HG03354 (cell line): Measurements from ENCODE around the gene ARL6IP5.
A peak's percentile ranks its signal among the peaks of the same experiment; 100 is the strongest.

Experiments
- ATAC-seq: cut with Tn5 transposase; IDR thresholded peaks from one replicate; pipeline ENCODE4 v1.9.1; 2021; ENCODE audit warnings: mild to moderate bottlenecking; ENCODE audit not compliant: unreplicated experiment, poor library complexity, severe bottlenecking

ARL6IP5 gene

DNA sequence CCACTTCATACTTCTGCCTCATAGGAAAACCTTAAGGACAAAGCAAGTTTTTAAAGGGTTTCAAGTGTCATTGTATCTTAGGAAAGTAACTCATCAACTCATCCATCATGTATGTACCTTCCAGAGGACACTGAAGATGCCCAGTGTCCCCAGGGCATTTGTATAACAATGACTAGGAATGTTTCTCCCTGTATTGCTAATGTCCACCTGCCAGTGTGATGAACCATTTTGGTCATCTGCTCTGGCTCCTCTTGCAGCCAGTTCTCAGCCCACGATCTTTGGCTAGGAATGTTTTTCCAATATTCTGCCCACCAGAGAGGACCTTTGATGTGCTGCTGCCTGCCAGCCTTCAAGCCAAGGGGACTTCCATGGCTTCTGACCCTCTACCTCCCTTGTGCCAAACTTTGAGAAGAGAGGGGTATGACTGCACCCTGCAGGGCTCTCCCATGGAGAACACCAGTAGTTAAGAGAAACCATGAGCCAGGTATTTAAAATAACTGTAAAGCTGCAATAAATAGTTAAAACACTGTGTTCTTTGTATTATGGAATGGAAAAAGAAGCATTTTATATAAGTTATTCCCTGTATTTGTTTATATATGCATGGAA lies 26.3 kb downstream of the ARL6IP5 start:
- ATAC-seq = no peak

DNA sequence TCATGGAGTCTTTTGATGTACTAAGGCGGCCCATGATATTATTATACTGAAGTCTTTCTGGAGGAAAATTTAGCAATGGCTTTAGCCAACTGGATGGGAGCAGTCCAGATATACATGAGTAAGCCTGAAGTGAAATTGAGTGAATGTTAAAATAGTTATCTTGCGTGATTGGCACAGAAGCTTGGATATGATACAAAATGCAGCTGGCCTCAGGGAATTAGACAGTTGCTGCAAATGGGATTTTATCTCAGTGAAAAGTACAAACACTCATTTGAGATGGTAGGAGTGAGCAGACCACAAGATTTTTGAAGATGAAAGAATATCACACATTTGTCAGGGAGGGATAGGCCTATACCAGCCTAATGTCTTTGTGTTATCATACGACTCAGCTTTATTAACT lies 28.8 kb downstream of the ARL6IP5 start:
- no peak for ATAC-seq

DNA sequence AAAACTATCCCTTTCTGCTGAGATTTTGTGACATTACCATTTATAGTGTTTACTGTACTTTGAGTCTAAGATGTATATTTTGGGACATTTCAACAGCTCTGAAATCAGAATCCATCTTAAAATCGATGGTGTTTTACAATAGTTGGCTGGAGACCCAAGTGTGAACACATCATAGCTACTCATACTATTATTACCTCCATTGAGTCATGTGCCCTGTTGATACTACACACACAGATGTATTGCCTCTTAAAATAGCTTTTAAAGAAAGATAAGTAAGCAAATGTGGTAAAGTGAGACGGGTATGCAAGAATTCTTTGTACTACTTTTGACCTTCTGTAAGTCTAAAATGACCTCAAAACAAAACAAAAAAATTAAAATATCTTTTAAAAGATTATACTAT lies 31.0 kb downstream of the ARL6IP5 start:
- ATAC-seq = no peak

DNA sequence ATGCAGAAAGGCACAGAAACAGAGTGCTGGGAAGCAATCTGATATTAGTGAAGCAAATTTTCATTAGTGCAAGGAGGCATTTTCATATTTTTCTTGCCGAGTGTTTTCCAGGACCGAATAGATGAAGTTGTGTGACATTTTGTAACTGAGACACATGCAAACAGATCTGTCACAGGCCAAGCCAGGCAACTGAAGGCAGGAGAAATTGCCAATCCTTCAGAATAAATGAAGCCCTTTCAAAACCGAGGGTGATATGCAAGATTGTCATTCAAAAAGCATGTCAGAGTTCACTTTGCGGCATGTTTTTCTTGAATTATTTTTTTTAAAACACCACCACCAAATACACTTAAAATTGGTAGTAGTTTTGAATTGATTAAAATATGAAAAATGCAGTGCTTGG lies 31.4 kb downstream of the ARL6IP5 start:
- no peak for ATAC-seq

DNA sequence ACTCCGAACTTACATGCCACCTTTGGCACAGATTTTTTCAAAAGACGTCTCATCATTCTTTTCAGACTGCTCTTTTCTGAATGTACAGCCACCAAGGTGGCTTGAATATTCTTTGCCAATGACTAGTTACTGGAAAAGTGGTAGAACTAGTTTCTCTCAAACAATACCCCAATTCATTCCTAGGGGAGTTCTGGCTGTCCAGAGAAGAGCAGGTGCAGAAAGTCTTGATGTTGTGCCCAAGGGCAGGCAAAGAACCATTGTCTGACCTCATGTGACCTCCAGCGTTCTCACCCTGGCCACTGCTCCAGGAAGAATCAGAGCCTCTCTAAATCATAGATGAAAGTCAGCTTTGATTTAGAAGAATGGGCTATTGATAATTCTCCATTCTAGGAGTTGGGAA lies 32.2 kb downstream of the ARL6IP5 start:
- ATAC-seq = no peak

DNA sequence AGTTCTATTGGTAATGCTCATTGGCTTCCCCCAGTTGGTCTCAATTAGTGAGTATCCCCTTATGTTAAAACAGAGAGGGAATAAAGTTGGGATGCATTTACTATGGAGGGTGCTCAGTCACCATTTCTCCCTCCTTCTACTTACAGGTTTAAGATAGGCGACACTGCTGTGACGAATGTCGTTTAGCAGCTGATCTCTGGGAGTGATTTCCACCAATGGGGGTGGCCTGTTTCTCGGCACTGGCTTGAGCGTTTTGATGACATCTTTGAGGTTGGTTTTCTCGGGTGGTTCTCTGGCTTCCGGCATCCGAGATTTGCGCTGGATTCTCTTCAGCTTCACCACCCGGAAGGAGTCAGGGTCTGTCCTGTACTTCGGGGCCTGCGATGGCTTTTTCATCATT lies 33.8 kb downstream of the ARL6IP5 start:
- no peak for ATAC-seq

DNA sequence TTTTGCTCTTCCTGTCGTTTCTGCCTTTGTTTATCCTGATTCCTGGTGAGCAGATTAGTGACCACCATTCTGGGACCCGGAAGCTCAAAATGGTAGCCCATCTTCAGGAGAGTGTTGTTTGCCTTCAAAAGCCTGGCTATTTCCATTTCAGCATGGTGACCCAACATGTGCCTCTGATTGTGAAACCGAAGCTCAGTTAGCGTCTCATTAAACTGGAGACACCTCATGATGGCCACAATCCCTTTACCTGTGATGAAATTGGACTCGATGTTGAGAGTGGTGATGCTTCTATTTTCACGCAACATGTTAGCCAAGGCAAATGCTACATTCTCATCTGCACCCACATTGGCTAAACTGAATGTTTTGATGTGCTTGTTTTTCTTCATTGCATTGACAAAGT lies 34.4 kb downstream of the ARL6IP5 start:
- ATAC-seq = no peak

DNA sequence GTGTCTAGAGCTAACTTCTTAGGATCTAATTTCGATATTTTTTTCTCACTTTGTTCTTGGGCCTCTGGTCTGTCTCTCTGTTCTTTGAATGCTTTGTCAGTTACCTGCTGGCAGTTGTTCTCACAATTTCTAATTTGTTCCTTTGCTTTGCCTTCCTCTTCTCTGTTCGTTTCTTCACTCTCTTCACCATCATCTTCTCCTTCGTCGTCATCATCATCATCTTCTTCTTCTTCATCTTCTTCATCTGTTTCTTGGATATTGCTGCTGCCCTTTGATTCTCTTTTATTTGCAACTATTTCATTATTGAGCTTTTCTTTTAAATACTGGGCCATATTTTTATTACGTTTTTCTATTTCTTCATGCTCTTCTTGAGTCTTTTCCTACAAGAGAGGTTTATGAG lies 34.9 kb downstream of the ARL6IP5 start:
- no peak for ATAC-seq

DNA sequence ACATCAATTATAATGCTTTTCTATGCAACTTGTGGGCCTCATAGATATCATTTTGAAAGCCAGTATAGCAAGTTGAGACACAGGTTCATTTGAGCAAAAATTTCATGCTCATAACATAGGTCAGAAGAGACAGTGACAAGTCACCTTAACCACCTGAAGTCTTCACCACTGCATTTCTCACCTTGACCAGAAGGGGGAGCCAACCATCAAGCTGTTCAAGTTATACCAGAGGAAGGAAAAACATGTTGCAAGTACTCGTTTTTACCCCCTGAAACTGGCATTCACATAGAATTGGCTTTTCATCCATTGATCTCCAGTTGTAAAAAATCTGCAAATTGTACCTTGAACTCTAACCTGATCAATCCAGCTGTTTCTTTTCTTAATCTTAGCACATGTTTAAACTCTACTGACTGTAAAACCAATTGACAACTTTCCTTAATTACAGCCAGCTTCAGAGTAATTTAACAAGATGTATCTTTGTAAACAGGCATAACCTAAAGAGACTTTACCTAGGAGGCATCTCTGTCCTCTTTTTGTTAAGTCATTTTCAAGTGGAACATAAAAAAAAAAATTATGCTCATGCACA lies 36.2 kb downstream of the ARL6IP5 start:
- ATAC-seq = peak; percentile 92

DNA sequence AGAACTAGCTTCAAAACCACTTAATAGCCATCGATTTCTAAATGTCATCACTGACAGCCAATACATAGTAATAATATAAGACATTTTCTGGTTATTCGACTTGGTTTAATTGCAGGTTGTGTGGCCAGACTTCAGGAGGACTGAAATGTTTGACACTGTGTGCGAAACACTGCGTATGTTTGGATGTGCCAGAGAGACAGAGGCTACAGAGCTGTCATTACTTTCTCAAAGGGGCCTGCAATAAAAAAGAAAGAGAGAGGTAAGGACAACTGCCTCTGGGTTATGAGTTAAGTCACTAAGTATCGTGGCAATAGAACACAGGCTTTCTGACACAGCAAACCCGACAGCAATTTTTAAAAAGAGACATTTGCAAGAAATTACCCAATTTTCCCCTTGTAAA lies 36.8 kb downstream of the ARL6IP5 start:
- ATAC-seq = no peak

DNA sequence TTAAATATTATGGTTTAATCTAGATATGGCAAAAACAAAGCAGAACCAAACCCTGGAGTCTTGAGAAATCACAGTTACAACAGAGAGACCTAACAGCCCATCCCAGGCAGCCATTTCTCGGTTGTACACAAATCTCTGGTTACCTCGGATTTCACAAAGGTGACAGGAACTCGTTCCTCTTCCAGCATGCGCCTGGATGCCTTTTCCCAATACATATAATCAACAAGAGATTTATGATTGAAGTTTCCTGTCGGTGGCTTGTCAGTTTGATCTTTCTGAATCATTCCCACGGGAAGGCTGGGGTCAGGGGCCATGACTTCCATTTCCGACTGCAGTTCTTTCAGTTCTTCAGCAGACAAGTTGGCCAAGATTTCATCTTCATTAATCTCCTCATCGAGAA lies 37.2 kb downstream of the ARL6IP5 start:
- no peak for ATAC-seq

DNA sequence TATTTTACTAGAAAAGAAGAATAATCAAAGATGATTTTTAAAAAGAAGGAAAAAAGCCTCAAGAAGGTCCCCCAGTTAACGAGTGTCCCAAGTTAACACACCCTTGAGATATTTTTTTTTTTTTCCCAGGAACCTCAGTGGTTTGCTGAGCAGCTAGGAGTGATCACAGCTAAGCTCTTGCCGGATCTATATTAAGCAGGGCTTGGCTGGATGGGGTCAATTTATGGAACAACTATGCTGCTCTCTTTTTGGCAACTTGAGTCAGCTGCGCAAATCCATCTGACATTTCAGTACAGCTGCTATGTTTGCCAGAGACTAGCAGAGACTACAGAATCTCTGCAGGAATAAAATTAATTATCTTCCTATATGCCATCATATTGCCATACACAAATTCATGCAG lies 37.7 kb downstream of the ARL6IP5 start, which contains the start of gene LMOD3:
TSS of gene LMOD3 (minus strand) at position 193 of the 400 bp plus-strand sequence. CDS start 209 bp downstream, outside the sequence.
- no peak for ATAC-seq

DNA sequence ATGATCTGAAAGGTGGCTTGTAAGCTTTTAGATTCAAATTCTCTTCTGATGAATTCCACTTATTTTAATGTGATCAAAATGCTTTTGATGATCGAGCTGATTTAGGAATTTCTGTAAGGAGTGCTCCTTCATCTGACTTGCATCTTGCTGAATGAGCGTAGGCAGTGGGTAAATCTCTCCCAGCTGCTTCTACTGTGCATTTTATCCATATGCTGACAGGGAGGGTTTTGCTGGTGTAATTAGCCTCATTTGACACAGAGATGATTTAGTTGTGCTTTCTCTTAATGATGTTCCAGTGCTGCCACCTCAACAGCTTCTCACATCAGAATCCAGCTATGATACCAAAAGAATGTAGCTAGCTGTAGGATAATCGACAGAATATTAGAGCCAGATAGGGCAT lies 41.5 kb downstream of the ARL6IP5 start:
- ATAC-seq = no peak

DNA sequence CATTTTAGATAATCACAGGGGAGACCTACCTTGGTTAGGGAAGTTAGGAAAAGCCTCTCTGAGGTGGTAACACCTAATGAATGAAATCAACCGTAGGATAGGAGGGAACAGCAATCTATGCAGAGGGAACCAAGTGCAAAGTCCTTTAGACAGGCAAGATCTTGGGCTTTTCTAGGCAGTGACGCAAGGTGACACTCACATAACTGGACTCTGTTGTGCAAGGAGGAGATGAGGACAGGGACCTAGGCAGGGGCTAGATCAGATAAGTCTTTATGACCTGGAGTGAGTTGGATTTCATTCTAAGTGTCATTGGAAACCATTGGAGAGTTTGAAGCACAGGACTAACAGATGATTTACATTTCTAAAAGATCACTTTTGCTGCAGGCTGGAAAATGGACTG lies 42.3 kb downstream of the ARL6IP5 start:
- ATAC-seq = no peak

DNA sequence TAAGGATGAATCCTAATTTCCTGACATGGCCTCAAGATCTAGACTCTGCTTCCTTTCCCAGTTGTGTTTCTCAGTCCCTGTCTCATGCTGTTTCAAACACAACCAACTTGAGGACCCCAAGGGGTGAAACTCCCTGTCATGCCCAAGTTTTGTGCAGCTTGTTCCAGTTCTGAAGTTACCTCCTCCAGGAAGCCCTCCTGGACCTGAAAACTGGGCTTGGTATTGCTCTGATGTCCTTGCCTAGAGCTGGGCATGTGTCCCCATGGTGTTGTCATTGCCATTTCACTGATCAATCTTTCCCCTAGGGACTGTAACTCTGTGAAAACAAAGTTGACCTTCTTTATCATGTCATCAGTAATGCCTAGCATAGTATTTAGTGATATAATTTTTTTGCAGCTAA lies 43.8 kb downstream of the ARL6IP5 start:
- no peak for ATAC-seq

DNA sequence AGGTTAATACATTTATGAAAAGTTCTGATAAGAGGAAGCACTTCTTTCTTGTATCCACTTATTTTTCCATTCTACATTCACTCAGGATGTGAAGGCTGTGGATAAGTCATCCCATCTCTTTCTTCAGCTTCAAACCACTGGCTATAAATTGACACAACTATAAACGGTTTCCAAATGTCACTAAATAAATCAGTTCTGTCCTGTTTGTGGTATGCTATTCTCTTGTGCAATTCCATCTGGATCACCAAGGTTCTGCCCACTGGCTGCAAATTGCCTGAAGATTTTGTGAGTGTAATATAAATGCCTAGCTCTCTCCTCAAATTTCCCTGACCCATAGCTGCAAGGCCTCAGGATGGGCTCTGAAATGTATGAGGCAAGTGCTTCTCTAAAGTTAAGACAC lies 44.8 kb downstream of the ARL6IP5 start:
- ATAC-seq = no peak

DNA sequence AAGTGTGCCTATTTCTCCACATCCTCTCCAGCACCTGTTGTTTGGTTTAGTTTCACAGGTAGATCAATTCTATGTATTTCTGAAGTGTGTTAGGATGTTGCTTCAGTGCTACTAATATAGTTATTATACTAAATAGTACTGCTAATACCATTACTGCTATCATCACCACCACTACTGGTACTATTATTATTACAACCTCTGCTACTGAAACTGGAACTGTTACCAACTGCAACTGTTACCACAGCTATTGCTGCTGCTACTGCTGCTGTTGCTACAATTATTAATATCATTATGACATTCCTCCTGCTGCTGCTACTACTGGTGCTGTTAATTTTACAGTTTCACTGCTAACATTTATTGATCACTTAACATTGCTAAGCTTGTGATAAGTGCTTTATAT lies 46.0 kb downstream of the ARL6IP5 start:
- peak; percentile 98 for ATAC-seq

DNA sequence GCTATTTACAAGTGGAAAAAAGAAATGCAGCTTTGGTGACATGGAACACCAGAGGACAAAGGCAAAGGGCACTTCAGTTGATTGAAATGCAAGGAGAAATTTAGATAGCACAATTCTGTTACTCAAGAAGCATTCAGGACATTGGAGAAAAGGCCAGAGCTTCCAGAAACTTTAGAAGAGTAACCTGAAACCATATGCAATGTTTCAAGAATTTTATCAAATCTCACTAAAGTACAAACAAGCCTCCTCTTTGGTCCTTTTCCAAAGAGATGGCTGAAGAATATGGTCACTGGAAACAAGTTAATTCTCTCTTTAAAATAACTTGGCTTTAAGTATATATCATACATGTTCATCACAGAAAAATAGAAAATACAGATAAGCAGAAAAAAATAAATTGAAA lies 52.3 kb downstream of the ARL6IP5 start:
- ATAC-seq = no peak

DNA sequence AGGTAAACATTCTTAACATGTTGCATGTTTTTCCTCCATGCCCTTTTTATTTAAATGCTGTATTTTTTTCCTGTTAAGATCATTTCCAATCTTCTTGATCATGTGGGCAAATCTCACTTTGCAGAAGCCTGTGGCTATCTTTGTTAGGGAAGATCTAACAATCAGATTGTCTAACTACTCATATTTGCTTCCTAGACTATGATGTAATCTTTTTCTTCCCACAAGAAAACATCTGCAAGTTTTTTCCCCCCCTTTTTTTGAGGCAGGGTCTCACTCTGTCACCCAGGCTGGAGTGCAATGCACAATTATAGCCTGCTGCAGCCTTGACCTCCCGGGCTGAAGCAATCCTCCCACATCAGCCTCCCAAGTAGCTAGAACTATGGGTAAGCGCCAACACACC lies 52.7 kb downstream of the ARL6IP5 start:
- ATAC-seq = no peak

DNA sequence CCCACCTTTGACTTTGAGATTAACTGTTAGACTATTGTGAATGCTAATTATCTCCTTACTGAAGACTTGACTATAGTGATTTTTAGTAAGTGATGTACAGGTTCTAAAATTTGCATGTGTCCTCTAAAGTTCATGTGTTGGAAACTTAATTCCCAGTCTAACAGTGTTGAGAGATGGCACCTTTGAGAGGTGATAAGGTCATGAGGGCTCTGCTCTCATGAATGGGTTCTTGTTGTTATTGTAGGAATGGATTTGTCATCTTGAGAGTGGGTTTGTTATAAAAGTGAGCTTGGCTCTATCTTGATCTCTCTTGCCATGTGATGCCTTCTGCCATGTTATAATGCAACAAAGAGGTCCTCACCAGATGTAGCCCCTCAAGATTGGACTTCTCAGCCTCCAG lies 56.6 kb downstream of the ARL6IP5 start:
- no peak for ATAC-seq

DNA sequence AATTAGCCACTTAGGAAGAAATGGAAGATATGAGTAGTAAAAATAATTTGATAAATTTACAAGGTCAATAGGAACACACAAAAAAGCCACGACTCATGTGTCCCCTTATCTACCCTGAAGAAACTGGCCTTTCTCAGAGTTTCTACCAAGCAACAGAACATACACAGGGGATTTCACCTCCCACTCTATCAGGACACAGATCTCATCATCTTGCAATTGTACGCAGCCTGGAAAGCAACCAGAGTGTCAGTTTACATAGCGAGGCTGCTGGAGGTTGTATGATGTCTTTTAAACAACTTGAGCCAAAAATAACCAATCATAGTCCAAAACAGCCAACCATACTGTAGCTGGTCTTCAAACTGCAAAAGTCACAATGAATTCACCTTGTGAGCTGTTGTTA lies 57.4 kb downstream of the ARL6IP5 start:
- ATAC-seq = no peak
